ENCODE results near the gene MRPL58. TPM values are rescaled to one million over a fixed set of nuclear protein-coding genes. Genes with fewer than 3 reads are reported as not detected.

MRPL58 gene
- total and polyA plus RNA-seq, 2 of the 8 experiments (the other 6 are each of a cell fraction or from before 2014, with no cell fraction given), result 43.6 to 49.1 TPM

- no peak for TF ChIP-seq PHF8 (conservative IDR thresholded peaks at IDR 0.05; ENCODE audit: low read depth, low read length)
These were observed 21.8 kb upstream of the MRPL58 start (continued) for GRCh38 chr17:74990581-74991105.
